ENCODE data around the gene PHETA2.

Gene PHETA2

DNA sequence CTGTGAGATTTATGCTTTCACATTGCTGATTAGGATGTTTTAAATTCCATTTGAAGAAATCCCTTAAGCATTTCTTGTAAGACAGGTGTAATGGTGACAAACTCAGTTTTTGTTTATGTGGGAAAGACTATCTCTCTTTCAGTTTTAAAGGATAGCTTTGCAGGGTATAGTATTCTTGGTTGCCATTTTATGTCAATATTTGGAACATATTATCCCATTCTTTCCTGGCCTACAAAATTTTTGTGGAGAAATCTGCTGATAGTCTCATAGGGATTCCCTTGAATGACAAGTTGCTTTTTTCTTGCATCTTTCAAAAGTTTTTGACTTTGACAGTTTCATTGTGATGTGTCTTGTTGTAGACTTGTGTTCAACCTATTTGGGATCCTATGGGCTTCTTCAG, 32.3 kb upstream of the PHETA2 start:
- TF ChIP-seq, protein P1, sequence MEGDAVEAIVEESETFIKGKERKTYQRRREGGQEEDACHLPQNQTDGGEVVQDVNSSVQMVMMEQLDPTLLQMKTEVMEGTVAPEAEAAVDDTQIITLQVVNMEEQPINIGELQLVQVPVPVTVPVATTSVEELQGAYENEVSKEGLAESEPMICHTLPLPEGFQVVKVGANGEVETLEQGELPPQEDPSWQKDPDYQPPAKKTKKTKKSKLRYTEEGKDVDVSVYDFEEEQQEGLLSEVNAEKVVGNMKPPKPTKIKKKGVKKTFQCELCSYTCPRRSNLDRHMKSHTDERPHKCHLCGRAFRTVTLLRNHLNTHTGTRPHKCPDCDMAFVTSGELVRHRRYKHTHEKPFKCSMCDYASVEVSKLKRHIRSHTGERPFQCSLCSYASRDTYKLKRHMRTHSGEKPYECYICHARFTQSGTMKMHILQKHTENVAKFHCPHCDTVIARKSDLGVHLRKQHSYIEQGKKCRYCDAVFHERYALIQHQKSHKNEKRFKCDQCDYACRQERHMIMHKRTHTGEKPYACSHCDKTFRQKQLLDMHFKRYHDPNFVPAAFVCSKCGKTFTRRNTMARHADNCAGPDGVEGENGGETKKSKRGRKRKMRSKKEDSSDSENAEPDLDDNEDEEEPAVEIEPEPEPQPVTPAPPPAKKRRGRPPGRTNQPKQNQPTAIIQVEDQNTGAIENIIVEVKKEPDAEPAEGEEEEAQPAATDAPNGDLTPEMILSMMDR (conservative IDR thresholded peaks at IDR 0.05; ENCODE audit: low read length) = no peak
- no peak overlapping the region for H3K4me3 ChIP-seq (ENCODE audit: low read length)
- no peak for DNase-seq (ENCODE audit: low read depth)

GRCh38 chr22:42050641-42051180, 23.3 kb upstream of the PHETA2 start:
- no peak for DNase-seq (ENCODE audit: low read depth)
- H3K4me3 ChIP-seq (ENCODE audit: low read length) = no peak overlapping the region
- TF ChIP-seq, protein P1 (conservative IDR thresholded peaks at IDR 0.05; ENCODE audit: low read length) = no peak

- TF ChIP-seq, protein P1 (conservative IDR thresholded peaks at IDR 0.05; ENCODE audit: low read length) = no peak
- no peak overlapping the region for H3K4me3 ChIP-seq (ENCODE audit: low read length)
- DNase-seq (ENCODE audit: low read depth) = no peak
Measured at GRCh38 chr22:42052765-42053164, 21.3 kb upstream of the PHETA2 start.

DNA sequence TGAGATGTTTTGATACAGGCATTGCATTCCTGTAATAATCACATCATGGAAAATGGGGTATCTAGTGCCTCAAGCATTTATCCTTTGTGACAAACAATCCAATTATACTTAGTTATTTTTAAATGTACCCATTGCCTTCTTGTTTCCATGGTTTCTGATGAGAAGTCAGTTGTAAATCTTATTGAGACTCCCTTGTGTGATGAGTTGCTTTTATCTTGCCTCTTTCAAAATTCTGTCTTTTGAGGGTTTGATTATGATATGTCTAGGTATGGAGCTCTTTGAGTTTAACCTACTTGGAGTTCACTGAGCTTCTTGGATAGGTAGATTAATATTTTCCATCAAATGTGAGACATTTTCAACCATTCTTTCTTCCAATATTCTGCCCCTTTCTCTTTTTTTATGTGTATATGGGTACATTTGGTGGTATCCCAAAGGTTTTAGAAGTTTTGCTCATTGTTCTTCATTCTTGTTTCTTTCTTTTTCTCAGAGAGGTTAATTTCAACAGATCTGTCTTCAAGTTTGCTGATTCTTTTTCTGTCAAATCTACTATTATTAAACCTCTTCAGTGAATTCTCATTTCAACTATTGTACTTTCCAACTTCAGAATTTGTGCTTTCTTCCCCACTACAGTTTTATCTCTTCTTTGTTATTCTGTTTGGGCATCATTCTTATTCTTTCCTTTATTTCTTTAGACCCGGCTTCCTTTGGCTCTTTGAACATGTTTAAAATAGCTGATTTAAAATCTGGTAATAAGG, 17.1 kb upstream of the PHETA2 start:
- H3K4me3 ChIP-seq (ENCODE audit: low read length) = no peak overlapping the region
- TF ChIP-seq, protein P1 (conservative IDR thresholded peaks at IDR 0.05; ENCODE audit: low read length) = no peak
- no peak for DNase-seq (ENCODE audit: low read depth)

DNA sequence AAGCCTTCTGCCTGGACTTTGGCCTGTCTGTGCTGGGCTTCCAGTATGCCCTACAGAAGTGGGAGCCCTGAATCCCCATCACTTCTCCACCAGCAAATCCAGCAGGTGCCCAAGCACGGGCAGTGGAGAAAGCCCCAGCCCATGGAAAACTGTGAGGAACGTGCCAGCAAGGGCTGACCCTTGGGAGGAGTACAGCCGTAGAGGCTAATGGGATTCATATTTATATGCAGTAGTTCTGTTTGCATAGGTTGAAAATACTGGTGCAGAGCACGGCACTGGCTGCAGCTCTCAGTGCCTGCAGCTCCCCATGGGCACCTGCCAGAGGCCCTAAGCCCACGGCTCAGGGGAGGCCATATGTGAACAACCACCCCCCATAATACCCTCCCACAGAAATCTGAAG, 13.6 kb upstream of the PHETA2 start:
- DNase-seq (ENCODE audit: low read depth) = no peak
- no peak overlapping the region for H3K4me3 ChIP-seq (ENCODE audit: low read length)
- TF ChIP-seq, protein P1 (conservative IDR thresholded peaks at IDR 0.05; ENCODE audit: low read length) = no peak

- DNase-seq (ENCODE audit: low read depth) = no peak
- H3K4me3 ChIP-seq (ENCODE audit: low read length) = no peak overlapping the region
- TF ChIP-seq, protein P1 (conservative IDR thresholded peaks at IDR 0.05; ENCODE audit: low read length) = no peak
Measured at GRCh38 chr22:42061041-42061440, 13.0 kb upstream of the PHETA2 start.

DNA sequence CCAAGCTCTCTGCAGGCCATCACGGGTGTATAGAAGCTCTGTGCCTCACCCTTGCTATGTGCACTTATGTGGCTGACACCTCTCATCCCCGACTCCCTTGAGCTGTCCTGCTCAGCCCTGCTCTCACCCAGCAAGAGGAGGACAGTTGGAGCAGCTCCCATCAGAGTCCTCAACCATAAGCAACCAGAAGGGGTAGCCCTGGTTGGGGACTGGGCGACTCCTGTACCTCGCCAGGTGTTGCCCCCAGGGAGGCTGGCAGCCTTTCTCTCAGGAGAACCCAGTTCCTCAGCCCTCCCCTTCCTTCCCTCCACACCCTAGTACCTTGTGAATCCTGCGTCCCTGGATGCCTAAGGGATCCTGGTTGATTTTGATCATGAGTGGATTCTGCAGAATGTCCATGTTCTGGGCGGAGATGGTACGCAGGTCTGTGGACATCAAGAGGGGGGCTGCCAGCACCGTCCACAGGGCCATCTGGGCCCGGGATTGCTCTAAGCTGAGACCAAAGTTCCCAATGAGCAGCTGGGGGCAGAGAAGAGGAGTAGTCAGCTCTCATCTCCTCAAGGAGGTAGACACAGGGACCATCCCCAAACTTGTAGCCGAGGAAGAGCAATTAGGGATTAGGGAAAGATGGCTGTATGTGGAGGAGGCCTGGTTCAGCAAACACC, 11.4 kb upstream of the PHETA2 start:
- TF ChIP-seq, protein P1 (conservative IDR thresholded peaks at IDR 0.05; ENCODE audit: low read length) = no peak
- H3K4me3 ChIP-seq (ENCODE audit: low read length) = no peak overlapping the region
- no peak for DNase-seq (ENCODE audit: low read depth)
